Measurements from ENCODE around the gene MACC1.
"Not testable (repeated sequence)": the region's sequence is repeated elsewhere in the genome, so short reads cannot be mapped to it uniquely, and the experiment has no call there.

The MACC1 gene

DNA sequence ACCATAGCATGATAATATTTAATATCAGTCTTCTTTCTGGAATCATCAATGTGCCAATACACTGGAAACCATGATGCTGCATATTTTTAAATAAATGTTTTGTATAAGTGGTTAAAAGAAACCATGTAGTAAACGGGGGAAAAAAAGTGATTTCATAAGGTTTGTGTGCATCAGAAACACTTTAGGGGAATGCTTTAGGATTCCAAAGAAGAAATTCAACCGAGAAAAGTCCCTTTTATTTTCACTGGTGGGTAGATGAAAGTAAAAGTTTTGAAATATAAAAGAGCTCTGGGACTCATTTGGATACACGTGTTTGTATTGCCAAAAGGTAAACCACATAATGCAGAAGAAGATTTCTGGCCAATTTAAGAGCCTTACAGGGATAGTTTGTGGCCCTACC, 11.9 kb upstream of the MACC1 start:
- no peak for DNase-seq (ENCODE audit: low spot score)

DNA sequence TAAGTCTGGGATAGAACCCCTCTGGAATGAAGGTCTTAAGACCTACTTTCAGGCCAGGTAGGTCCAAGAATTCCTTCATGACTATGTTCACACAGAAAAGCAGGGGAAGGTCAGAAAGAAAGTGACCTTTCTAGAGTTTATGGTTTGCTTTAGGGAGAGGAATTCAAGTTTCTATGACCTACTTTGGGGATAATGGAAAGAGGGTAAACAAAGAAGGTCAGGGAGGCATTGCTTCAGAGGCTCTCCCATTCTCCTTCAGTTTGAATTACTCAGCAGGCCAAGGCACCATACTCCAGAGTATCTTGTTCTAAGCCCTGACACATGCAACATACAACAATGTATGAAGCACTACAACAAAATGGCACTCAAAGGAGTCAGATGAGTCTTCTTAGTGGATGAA, 11.5 kb upstream of the MACC1 start:
- no peak for DNase-seq (ENCODE audit: low spot score)

DNA sequence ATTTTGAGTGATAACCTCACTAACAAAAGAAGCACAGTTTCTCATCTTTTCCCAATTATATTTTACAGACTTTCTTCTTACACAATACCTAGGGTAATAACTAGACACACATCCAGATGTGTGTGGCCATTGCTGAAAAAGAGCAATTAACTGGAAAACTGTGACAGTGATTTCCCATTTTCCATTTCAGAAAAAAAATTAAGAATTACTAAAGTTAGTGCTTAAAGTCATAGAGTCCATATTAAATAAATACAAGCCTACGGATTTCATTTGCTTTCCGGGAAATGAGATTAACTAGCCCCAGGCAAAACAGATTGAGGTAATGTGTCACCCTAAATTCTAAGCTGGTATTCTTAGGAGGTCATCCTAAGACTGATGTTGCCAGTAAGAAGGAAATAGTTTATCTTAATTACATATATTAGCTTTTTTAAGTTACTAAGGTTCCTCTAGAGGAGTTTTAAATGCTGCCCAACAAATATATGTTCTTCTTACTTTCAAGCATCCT, 10.2 kb upstream of the MACC1 start:
- no peak for DNase-seq (ENCODE audit: low spot score)

DNA sequence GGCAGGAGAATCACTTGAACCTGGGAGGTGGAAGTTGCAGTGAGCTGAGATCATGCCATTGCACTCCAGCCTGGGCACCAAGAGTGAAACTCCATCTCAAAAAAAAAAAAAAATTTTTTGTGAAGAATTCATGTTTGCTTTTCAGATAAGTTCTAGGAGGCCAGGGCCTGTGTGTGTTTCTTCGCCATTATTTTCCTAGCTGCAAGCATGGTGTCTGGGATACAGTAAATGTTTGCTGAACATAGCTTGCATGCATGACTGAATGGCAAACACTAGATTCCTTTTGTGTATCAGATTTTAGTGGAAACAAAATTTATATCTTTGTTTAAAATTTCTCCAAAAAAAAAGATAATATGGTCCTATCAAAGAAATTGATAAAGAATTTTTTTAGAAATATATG, 9.7 kb upstream of the MACC1 start:
- no peak for DNase-seq (ENCODE audit: low spot score)

DNA sequence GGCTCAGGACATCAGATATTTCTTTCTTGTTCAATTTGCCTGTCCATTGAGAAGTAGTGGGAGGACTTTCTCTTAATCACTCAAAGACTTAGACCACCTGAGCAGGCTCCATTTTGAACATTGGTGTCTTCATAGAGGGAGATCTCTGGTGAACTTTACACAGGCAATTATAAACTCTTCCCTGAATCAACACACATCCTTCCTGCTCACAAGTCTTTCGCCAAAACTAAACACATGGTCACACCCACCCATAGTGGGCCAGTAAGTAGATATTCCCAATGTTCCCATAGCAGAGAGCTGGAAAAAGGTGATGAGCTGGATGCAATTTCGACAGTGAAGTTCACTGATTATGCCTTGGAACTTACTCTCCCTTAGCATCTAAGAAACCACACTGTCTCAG, 8.2 kb upstream of the MACC1 start:
- no peak for DNase-seq (ENCODE audit: low spot score)

DNA sequence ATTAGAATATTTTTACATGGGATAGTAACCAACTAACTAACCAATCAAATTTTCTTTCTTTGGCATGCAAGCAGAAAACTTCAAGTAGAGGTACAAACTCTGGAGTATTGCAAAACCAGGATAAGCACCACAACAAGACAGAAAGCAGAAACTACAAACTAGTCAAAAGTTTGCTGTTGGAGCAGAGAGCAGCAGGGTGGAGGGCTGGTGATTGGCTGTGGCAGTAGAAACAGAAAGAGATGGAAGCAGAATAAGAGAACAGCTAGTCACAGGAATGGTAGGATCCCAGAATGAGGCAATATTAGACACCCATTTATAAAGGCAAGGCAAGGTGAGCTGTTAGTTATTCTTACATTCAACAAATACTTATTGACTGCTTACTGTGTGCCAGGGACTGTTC, 6.8 kb upstream of the MACC1 start:
- no peak for DNase-seq (ENCODE audit: low spot score)

DNA sequence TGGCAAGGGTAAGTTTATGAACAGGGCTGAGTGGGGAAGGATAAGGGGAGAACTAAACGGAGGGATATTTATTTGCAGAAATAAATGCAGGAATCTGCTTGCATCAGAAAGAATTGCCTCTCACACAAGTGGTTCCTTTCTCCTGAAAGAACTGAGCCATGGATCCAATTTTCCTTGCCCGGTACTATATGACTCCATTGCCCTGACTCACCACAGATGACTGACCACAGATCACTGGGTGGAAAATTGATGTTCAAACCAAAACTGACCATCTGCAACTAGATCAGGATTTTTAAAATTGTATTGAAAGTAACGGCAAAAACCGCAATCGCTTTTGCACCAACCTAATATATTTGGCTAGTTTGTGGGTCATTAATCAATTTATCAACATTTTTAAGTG, 6.2 kb upstream of the MACC1 start:
- DNase-seq (ENCODE audit: low spot score) = no peak

DNA sequence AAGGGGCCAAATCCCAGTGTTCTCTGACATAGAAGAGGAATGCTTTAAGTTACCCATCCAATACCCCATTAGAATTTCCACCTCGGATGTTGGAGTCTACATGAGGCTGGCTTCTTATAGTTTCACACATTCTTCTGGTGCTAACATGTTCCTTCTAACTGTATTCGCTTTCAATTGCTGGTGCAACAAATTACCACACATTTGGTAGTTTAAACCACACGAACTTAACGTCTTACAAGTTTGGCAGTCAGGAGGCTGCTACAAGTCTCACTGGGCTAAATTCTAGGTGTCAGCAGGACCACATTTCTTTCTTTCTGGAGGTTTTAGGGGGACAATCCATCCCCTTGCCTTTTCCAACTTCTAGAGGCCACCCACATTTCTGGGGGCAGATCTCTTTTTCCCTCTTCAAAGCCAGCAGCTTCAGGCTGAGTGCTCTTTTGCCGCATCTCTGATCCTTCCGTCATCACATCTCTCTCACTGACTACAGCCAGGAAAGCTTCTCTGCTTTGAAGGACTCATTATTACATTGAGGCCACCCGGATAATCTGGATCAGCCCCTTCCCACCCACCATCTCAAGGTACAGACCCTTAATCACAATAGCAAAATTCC, 5.1 kb upstream of the MACC1 start:
- no peak for DNase-seq (ENCODE audit: low spot score)

DNA sequence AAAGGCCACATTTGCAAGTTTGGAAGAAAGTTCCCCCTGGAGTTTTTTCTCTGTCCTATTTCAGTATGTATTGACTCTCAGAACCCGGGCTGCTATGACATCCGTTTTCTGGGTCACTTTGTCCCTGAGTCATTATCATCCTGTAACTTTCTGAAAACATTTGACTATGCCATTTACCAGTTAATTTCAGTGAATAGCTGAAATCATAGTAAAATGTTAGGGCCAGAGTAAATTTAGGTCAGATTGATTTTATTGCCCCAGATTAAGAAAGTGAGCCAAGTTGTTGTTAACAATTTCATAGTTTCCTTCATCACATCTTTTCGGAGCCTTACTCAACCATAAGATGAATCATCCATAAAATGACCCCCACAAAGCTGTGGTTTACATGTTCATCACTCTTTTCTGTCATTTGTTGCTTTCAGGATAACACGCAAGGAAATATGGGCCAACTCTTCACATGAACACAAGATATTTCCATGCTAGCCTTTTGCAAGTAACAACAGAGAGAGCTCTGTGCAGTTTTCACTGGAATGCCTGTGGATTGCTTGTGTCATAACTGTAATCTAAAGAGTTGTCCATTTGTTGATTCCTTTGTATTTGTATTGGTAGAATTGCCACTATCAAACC, 3.9 kb upstream of the MACC1 start:
- DNase-seq (ENCODE audit: low spot score) = no peak

DNA sequence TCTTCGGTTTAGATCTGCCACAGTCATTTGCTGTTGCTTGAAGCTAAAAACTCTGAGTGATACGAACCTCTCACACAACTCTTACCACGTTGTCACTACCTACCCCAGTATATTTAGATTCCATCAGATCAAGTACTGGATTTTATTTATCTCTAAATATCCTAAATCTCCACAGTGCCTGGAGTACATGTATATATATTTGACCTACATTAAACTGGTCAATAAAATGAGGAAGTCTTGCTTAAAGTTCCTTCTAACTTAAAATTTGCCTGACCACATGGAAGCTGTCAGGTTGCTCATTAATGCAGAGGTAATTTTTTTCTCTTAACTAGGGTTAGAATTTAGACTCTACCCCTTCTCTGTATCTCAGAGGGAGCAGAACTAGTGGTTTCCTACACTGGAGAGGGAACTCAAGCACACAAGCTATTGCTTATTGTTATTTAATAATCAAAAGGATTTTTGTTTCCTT, 3.1 kb upstream of the MACC1 start:
- DNase-seq (ENCODE audit: low spot score) = no peak

DNA sequence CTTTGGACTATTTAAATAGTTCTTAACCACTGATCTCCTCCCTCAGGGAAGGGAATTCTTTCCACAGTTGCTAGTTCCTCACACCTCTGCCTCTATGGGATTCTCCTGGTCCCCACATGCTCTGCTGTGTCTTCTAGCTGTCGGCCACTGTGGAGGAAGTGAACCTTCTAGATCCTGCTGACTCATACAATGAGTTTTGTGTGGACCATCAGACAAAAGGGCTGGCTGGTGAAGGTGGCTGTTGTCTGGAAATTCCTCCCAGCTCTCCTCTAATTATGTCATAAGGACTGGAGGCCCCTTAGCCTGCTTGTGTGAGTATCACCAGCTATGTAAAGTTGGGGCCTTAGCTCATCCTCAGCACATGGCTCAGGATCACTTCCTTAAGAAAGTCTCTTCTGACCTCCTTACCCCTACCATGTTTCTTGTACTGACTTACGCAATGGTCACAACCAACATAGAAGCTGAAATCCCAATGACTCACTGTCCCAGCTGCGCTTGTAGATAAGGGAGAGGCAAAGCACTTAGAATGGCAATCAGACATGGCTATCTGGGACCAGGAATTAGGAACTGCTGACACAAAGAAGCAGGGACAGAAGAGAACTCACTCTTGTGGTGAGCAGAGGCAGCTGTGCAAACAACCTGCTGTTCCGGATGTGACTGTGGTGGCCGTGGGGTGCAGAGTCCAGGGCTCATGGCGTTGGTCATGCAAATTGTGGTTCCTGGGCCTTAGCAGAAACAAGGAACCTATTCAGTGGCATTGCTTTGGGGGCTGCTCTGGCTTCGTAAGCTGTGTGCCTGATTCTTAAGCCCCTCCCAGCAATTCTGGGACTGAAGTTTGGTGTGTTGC, 2.5 kb upstream of the MACC1 start:
- peak; percentile 67 for DNase-seq (ENCODE audit: low spot score)

DNA sequence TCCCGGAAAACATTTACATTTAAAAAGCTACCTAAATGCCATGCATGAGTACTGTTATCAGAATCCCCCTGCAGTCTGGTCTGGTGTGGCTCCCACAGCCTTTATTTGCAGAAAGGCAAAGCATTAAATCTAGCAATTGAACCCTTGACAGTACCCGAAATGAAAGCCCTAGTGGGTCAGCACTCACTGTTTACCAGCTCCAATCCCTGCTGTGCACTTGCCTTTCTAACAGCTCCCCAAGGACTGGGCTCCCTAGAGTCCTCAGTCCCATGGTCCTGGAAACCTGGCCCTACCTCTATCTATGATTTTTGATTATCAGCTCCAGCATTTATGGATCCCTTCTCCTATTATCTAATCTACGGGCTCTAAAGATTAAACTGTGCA, 1.9 kb upstream of the MACC1 start:
- no peak for DNase-seq (ENCODE audit: low spot score)

DNA sequence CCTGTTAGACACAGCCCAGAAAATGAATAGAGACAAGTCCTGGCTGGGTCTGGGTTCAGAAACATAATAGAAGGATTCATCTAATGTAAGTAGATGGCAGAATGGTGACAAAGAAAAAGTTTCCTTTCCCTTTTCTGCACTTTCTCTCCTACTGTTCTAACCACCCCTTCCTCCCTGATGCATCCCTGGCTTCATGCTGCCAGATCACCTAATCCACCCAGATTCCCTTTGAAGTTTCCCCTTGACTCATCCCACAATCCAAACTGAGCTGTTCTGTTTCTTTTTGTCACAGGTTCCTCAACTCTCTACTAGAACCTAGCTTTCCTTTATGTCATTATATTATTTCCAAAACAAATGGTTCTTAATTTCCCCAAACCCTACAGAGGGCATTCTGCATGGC, 1.1 kb upstream of the MACC1 start:
- no peak for DNase-seq (ENCODE audit: low spot score)

DNA sequence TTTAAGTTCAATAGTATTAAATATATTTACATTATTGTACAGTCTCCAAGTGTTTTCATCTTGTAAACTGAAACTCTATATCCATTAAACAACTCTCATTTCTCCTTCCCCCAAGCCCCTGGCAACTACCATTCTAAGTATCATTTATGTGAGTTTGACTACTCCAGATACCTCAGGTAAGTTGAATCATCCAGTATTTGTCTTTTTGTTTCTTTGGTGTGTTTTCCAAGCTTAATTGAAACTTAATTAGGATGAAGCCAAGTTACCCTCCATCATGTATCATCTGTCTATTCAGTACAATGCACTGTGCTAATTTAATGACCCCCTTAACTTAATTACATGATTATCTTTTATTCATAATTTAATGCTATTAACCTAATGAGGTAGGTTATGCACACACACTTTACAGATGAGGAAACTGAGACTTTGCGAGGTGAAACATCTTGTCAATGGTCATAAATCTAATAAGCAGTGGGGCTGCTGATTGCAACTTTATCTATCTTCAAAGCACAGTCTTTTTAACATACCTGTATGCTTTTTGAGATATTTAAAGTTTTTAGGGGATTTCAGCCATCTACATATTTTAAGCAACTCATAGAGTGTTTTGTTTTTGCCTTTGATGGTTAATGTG, 663 bp downstream of the MACC1 start:
- no peak for DNase-seq (ENCODE audit: low spot score)

DNA sequence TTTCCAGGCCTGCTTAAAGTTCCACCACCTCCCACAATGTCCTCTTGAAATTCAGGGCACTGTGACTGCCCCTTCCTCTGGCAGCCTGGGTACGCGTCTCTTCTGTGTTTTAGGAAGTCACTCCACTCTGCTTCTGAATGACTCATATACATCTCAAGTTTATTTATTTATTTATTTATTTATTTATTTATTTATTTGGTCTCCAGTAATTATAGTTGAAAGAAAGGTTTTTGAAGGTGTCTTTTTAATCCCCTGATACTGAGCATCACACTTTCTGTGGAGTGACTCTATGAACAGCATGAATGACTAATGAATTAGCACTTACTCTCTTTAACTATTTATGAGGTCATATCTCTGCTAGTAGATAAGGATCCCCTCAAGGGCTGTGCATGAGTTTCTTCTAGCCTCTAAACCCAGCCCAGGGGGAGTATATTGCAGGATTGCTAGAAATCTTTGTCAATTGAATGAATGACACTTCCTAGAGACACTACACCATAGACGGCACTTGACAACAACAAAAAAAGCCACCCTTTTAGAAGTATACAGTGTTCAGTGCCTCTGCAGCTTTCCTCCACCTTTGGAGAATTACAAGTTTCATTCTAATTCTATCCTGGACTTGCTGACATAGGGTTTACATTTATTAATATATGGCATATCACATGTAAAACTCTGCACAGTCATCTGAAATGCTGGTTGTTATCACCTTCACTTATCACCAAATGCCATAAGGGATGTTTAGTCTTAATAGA, 2.1 kb downstream of the MACC1 start:
- no peak for DNase-seq (ENCODE audit: low spot score)

DNA sequence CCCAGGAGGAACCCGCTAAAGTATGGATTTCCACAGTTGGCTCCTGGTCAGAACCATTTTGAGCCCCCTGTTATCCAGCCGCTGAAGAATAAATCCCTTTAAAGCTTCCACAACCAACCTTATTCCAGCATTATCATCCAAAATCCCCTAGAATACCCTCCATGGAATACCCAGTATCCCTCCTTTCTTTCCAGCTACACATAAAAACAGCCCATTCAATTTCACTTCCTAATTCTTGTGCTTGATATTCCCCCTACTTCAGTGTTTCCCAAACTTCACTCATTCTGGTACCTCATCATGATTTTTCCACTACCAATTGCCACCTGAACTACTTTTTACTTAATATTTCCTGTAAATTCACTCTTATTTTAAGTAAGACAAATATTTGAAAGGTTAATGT, 3.1 kb downstream of the MACC1 start:
- DNase-seq (ENCODE audit: low spot score) = no peak

DNA sequence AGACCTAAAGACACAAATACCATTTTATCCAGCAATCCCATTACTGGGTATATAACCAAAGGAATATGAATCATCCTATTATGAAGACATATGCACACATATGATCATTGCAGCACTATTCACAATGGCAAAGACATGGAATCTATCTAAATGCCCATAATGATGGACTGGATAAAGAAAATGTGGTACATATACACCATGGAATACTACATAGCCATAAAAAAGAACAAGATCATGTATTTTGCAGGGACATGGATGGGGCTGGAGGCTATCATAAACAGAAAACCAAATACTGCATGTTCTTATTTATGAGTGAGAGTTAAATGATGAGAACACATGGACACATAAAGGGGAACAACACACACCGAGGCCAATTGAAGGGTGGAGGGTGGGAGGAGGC, 3.8 kb downstream of the MACC1 start:
- no peak for DNase-seq (ENCODE audit: low spot score)

DNA sequence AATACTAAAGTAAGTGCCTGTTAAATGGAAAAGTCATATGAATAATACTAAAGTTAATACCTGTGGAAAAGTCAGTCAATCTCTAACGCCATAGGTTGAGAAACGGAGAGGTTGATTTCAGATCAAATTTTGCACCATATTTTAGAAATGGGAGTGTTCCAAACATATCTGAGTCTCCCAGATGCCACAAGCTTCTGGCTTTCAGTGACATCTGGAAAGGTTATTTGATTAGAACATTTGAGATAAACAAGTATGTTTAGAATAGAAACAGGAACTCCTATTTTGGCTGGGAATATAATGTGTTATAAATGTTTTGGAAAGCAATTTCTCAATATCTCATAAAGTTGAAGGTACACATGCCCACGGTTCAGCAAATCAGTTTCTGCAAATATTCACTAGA, 5.8 kb downstream of the MACC1 start:
- no peak for DNase-seq (ENCODE audit: low spot score)

DNA sequence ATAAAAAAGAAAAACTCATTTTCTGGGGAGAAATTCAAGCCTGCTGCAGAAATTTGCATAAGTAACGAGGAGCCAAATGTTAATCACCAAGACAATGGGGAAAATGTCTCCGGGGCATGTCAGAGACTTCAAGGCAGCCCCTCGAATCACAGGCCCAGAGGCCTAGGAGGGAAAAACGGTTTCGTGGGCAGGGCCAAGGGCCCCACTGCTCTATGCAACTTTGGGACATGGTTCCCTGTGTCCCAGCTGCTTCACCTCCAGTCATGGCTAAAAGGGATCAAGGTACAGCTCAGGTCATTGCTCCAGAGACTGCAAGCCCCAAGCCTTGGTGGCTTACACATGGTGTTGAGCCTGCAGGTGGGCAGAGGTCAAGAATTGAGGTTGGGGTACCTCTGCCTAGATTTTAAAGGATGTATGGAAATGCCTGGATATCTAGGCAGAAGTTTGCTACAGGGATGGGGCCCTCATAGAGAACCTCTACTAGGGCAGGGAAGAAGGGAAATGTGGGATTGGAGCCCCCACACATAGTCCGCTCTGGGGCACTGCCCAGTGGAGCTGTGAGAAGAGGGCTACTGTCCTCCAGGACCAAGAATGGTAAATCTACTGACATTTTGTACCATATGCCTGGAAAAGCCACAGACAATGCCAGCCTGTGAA, 8.4 kb downstream of the MACC1 start:
- DNase-seq (ENCODE audit: low spot score) = no peak

DNA sequence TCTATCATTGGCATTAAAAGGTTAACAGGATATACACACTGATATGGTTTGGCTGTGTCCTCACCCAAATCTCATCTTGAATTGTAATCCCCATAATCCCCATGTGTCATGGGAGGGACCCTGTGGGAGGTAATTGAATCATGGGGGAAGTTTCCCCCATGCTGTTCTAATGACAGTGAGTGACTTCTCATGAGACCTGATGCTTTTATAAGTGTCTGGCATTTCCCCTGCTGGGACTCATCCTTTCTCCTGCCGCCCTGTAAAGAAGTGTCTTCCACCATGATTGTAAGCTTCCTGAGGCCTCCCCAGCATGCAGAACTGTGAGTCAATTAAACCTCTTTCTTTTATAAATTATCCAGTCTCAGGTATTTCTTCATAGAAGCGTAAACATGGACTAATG, 9.4 kb downstream of the MACC1 start:
- DNase-seq (ENCODE audit: low spot score) = not testable (repeated sequence)

DNA sequence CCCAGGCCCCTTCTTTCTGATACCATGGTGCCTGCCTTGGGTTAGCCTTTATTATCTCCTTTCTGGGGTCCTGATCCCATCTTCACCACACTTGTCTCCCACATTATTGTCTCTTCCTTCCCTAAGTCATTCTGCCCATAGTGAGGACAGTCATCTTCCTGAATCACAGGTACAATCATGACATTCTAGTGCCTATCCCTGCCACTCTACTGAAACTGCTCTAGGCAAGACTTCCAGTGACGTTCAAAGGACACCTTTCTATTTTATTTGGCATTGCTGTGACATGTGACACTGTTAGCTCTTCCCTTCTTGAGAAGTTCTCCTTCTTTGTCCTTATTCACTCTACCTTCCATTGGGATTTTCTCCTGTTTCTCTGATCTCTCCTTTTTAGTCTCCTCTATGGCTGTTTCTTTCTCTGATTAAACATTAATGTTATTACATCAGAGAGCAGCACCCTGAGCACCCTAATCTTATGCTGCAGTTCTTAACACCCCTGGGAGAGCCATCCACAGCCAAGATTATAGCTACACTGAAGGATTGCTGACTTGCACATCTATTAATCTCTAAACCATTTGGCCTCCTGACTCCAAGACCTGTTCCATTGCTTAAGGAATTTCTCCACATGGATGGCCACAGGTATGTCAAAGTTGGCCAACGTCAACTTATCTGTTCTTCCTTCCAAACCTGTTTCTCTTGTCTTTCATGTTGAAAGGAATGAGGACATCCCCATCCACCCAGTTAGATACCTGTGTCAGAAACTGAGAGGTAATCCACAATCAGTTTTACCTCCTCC, 10.9 kb downstream of the MACC1 start:
- DNase-seq (ENCODE audit: low spot score) = no peak

All from germinal center (tissue), 1 donor.